ENCODE measurements around the gene TMEM242.
"Not testable (repeated sequence)": the region's sequence is repeated elsewhere in the genome, so short reads cannot be mapped to it uniquely, and the experiment has no call there.

TMEM242 gene

DNA sequence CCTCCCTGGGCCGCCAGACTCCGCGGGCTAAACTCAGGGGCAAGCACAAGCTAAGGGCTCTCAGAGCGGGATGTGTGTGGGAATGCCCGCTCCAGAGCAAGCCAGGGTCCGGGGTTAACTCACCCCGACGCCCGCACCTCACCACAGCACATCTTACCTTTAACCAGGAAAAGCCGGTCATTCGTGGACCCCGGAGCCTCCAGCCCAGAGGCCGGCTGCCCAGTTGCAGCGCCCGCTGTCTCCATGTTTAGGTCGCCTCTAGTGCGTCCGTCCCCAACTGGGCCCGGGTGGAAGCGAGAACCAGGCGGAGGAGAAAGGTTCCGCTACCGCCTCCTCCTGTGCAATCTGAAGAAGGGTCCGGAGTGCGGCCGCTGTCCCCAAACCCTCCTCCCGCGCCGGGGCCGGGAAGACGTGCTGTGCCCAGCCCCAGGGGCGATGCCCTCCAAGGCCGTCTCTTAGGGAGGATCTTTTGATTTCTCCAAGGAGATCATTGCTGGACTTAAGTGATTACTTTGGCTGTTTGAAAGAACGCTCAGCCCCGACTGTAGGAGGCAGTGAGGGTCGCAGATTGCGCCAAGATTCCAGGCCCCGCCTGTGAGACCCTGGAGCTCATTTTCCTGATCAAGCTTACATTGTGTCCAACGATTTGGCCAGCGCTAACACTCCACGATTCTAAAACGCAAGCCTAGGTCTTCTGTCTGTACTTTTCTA is at the start of gene TMEM242:
TMEM242 (minus strand) TSS at position 265 of the 711 bp plus-strand sequence; CDS start at position 245, 20 bp downstream.
- DNase-seq (ENCODE audit: low read depth in 2 of 2, low spot score in 1 of 2) = peak; percentile 73 to 81

DNA sequence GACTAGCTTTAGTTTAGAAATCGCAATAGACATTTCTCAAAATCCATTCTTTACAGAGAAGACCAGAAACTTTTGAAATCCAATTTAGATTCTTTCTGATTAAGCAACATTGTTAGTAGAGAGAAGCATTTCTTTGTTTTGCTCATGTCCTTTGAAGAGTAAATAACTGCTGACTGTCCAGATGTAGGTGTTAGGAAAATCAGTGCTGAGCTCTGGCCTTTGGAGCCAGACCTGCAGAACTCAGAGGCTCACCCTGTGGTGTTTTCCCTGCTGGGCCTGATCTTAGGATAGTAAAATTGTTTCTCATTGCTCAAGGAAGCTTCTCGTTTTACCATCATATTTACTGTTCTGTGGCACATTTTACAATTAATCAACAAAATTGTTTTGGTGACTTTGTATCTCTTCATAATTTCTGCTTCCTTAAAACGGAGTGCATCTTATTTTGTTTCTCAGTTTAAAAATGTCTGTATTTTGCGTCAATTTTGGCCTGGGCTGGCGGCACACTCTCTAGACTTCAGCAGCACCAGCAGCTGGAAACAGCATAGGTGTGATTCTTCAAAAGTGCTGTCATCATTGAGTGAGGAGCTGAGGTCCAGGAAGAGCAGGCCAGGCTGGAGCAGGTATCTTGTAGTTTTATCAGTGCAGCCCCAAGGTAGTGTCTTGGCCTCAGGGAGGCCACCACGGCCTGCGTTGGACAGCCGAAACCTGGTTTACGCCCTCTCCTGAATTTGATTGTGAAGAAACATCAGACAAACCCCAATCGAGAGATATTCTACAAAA is 49.4 kb upstream of the TMEM242 start:
- no peak for DNase-seq (ENCODE audit: low read depth in 2 of 2, low spot score in 1 of 2)

DNA sequence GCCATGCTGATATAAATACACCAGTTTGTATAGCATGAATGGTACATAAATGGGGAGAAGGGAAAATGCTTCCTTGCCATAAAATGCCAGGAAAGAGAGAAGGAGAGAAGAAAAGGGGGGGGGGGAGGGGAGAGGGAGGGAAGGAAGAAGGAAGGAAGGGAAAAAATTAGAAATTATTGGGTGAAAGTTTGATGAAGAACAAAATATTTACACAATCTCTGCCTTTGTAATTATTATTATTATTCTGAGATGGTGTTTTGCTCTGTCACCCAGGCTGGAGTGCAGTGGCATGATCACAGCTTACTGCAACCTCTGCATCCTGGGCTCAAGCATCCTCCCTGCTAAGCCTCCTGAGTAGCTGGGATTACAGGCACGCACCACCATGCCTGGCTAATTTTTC is 47.4 kb upstream of the TMEM242 start:
- no peak for DNase-seq (ENCODE audit: low read depth in 2 of 2, low spot score in 1 of 2)

DNA sequence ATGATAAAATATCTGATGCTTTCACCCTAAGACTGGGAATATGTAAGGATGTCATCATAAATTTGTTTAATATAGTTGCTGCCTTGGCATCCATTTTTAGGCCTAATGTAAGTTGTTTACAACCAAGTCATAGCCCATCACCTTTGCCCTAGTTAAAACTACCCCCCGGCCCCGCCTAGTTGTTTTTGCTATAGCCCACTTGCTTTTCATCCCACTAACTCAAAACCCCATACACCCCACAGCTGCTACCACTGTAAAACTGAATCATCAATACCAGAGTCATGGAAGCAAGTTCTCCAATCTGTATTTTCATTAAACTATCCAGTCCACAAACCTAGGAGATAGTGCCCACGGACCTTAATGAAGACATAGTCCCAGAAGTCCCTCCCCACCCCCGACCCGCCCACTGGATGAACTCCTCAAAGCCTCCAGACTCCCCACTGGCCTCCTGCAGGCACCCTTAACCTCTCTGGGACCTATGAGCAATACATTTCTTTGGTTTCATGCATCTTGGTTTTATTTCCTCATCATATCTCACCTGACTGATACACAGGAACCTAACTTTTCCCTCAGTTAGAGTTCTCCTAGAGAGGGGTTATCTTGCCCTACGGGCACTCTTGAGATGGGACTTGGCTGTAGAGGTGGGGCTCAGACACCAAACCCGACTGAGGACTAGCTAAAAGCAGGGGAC is 45.2 kb upstream of the TMEM242 start:
- DNase-seq (ENCODE audit: low read depth in 2 of 2, low spot score in 1 of 2) = no peak

DNA sequence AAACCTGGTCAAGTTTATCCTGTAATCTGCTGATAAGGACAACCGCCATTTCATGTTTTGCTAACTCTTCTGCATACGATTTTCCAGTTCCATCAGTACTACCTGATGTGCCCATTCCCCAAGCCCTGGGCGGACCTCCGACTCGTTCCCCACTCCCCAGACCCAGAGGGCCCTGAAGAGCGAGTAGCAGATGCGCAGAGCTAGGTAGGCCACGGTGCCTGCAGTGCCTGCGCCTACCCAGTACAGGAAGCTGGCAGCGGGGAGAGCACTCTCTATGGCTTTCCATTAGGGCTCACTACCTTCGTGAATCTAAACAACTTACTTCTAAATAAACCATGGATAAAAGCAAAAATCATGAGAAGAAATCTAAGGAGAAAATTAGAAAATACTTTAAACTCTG is 43.3 kb upstream of the TMEM242 start:
- no peak for DNase-seq (ENCODE audit: low read depth in 2 of 2, low spot score in 1 of 2)

DNA sequence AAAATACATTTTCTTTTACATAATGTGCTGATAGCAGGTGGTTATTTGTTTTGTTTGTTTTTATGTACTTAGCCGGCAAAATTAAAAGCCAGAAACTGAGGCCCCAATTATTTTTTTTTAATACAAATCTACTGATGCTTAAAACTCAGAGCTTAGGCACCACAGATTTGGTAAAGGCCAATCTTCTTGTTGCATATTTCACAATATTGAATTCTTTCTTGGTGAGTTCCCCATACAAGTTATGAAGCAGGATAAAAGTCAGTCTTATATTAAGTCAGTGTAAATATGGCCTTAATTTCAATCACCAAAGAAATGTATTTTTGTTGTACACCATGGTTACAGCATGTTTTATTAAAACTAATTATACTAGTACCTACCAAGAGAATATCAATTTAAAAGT is 41.4 kb upstream of the TMEM242 start:
- no peak for DNase-seq (ENCODE audit: low read depth in 2 of 2, low spot score in 1 of 2)

DNA sequence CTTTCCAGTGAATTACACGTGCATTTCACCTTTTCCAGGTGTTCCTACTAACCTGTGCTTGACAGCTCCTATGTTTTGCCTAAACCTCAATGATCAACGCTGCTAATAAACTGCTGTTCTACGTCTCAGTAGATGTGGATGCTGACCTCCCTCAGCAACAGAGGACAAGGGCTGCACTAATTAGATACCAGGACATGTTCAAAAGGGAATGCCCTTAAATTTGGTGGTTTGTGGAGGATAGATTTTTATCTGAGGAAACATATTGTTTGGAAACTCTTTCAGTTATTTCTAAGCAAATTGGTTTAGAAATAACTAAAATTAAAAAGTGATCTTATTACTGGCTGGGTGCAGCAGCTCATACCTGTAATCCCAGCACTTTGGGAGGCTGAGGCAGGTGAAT is 38.6 kb upstream of the TMEM242 start:
- DNase-seq (ENCODE audit: low read depth in 2 of 2, low spot score in 1 of 2) = no peak

DNA sequence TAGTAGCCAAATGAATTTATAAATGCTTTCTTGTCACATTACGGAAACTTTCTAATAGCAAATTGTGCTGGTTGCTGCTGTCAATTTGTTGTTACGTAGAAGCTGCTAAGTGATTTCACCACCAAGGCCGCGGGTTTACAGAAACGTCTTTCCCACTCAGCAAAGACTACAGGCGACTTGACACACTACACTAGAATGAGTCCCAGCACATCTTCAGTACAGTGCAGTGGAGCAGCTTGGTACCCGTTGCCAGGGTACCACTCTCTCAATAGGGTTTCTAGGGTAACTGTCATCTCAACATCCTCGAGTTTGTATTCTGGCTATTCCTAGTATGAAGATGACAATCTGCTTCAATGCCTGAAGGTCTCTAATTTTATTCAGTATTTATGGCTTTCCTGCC is 35.0 kb upstream of the TMEM242 start:
- no peak for DNase-seq (ENCODE audit: low read depth in 2 of 2, low spot score in 1 of 2)

DNA sequence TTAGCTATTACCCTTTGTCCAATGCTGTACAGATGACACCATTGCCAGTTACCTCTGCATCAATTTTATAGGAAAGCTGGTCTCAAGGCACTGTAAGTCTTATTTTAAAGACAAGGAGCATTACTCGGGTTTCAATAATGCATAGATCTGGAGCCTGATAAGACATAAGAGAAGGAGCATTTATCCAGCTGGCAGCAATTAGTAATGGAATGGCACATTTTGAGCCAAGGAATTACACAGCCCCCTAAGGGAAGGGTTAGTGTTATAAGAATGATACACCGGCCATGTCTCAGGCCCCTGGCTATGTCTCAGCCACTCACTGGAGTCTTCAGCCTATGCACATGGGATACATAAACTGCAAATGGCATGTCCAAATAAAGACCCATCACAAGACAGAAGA is 23.1 kb upstream of the TMEM242 start:
- DNase-seq (ENCODE audit: low read depth in 2 of 2, low spot score in 1 of 2) = no peak

DNA sequence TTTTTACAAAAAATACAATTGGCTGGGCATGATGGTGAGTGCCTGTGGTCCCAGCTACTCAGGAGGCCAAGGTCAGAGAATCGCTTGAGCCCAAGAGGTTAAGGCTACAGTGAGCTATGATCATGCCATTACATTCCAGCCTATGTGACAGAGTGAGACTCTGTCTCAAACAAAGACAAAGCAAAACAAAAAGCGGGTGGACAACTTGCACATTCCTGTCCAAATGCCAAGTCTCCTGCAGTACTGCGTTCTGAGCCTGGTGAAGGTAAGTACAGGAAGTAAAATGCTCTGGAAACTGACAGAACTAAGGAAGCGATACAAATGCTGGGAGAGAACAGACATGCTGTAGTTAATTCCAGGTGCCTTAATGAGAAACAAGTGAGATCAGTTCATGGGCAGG is 20.4 kb upstream of the TMEM242 start:
- DNase-seq (ENCODE audit: low read depth in 2 of 2, low spot score in 1 of 2) = no peak

DNA sequence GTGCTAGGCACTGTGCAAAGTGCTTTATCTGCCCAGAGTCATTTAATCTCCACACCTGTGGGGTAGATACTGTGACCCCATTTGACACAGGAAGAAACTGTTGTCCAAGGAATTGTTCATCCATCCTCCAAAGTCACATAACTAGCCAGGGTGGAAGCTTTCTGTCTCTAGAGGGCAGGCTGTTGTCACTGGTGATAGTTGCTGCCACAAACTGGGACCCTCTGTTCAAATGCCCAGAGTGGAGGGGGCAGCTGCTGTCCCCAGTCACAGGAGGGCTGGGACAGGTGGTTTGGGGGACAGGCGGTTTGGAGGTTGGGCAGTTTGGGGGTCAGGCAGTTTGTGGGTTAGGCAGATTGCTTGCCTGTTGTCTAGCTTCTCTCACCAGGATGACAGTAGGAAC is 16.1 kb upstream of the TMEM242 start:
- no peak for DNase-seq (ENCODE audit: low read depth in 2 of 2, low spot score in 1 of 2)

DNA sequence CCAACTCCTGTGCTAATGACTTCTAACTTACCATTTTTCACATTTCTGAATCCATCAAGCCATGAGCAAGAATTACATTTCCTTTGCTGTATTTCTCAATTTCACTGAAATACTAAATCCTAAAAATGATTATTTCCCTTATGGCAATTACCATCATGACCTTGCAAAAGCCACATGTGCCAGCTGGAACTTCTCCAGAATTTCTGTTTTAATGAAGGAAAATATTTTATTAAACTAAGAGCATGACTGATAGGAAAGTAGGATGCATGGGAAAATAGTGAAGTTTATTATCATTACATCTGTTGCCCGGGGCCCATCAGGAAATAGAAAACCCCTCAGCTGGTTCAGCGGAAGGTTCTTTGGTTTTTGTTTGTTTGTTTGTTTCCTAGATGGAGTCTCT is 14.4 kb upstream of the TMEM242 start:
- DNase-seq (ENCODE audit: low read depth in 2 of 2, low spot score in 1 of 2) = no peak

DNA sequence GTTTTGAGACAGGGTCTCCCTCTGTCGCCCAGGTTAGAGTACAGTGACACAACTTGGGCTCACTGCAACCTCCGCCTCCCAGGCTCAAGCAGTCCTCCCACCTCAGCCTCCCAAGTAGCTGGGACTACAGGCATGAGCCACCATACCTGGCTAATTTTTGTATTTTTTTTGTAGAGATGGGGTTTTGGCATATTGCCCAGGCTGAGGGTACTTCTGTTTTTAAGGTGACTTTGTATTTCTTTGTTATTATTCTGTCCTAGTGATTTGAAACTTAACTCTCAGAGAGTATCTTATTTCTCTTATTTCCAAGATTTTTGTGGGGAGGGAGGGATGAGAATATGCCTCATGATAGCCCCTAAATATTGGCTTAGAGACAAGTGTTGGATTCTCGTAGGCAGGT is 14.0 kb upstream of the TMEM242 start:
- not testable (repeated sequence) for DNase-seq (ENCODE audit: low read depth in 2 of 2, low spot score in 1 of 2)

DNA sequence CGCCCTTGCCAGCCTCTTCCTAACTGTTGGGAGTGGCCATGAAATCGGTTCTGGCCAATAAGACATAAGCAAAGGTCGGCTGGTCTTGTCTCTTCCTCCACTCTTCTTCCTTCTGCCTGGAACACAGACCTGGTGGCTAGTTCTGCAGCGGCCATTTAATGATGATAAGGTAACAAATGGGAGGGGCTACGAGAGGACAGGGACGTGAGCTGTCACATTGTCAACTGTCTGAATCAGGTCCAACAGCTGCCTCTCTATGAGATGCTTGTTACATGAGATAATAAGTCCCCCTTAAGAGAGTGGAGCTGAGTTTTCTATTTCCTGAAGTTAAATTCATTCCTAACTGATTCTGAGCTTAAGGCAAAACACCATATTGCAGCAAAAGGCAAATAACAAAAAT is 12.5 kb upstream of the TMEM242 start:
- no peak for DNase-seq (ENCODE audit: low read depth in 2 of 2, low spot score in 1 of 2)

DNA sequence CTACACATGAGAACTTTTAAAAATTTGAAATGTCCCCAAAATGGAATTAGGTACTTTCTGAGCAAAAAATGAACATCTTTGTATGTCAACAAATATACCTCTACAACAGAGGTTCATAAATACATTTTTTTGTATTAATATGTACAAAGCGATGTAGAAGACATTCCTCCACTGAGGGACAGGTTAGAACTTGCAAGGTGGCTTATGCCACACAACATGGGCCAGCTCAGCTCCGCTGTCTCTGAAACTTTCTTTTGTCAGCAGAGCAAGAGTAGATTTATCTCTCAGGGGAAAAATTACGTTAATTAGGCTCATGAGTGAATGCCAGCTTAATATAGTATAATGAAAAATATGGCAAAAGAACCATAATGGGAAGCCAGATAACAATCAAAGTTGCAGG is 10.6 kb upstream of the TMEM242 start:
- no peak for DNase-seq (ENCODE audit: low read depth in 2 of 2, low spot score in 1 of 2)

DNA sequence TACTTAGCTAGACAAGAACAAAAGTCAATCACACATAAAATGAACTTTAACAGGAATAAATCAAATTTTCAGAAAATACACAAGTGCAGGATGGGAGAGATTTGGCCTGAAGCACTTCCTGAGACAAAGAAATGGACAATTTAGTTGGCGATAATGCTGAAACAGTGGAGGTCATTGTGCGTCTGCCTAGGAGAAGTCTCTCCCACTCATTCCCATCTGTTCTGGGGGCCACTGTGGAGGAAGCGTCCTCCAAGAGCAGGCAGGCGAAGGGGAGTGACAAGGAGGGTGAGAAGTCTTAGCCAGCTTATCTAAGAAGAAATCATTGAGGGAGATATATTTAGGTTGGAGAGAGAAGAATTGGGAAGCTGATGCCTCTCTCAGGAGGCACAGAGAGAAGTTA is 10.2 kb upstream of the TMEM242 start:
- no peak for DNase-seq (ENCODE audit: low read depth in 2 of 2, low spot score in 1 of 2)

DNA sequence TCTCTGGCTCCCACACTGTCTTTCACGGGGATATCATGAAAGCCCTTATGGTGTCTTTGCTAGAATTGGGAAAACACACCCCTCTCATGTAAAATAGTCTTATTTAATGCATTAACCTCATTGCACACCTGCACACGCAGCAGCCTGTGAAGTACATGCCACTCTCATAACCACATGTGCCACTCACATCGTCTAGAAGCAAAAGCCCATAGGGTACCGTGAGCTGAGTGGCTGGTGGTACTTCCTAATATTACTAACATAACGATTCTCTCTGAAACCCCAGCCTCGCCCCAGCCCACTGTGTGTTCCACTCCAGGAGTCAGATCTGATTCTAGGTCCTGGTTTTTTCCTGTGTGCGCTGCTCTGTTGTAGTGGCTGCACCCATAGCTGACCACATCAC is 9.5 kb upstream of the TMEM242 start:
- DNase-seq (ENCODE audit: low read depth in 2 of 2, low spot score in 1 of 2) = no peak

DNA sequence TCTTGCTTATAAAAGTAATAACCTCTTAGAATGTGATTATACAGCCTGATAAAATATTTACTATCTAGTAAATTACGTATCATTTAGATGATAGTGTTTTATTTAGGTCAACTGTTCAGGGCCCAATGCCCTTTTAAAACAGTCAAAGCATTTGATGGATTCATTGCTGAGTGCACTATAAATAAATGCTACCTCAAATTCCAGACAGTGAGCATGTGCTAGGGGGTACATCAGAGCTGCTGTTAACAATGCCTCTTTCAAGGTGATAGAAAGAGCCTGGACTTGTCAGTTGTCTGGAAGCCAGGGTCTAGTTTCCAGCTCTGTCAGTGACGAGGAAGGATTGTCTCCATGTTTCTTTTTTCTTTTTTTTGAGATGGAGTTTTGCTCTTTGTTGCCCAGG is 7.5 kb upstream of the TMEM242 start:
- DNase-seq (ENCODE audit: low read depth in 2 of 2, low spot score in 1 of 2) = no peak

DNA sequence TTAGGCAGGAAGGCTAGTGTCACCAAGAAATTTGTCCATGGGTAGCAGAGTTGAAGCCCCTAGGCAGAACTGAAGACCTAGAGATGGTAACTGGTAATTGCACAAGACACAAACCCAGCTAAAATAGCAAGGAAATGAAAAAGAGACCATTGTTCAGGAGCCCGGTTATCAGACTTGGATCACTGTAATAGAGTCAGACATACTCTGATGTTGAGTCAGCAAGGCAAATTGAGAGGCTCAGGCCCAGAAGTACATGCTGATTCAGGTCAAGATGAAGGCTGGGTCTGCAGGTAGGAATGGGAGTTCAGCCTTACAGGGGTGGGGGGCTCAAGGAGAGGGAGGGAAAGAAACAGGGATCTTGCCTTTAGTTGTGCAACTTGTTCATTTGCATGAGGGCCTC is 6.5 kb upstream of the TMEM242 start:
- DNase-seq (ENCODE audit: low read depth in 2 of 2, low spot score in 1 of 2) = no peak

DNA sequence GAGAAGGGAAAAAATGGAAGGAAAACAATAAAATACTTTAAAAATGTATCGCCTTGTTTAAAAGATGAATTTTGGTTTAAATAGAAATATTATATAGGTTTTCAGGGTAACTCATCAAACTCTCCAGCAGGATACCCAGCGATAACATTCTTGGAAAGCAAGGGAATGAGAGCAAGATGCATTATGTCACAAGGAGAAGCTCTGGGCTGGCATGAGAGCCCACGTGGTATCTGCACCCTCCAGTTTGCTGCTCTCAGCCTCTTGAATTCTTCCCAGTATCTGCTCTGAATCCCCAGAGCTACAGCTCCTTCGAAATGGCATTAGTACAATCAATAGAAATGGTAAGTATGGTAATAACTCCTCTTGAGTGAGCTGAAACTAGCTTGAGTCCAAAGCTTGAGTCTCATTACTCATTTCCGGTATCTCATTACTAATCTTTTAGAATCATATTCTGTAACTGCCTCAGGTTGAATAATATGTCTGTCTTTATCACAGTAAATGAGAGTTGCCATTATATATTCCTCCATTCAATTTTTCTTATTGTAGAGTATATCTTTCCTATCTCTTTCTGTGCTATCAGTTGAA is 4.9 kb upstream of the TMEM242 start:
- DNase-seq (ENCODE audit: low read depth in 2 of 2, low spot score in 1 of 2) = no peak

DNA sequence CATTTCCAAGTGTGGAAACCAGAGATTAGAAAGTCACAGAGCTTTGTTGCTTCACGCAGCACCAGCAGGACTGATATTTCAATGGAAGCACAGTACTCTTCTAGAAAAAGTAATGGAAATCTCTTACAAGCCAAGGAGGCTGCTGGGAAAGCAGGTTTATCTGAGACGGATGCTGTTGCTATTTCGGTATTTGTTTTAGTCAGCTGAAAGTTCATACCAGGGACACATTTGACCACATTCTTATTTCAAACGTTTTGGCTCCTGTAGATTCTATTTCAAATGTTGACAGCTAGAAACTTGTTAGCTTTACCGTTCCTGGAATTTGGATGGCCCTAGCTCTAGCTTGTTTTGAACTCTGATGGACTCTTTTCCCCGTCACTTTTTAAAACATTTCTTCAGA is 3.7 kb upstream of the TMEM242 start:
- no peak for DNase-seq (ENCODE audit: low read depth in 2 of 2, low spot score in 1 of 2)

Measured in stimulated activated CD8-positive, alpha-beta memory T cell treated with anti-CD3 and anti-CD28 coated beads, Interleukin-4, amount 100 ng/mL, for 4 hours (primary cell).